Cardiac muscle cell (in vitro differentiated cells and primary cell): ENCODE results near the gene TAF1A. TPM values are rescaled to one million over a fixed set of nuclear protein-coding genes. Genes with fewer than 3 reads are reported as not detected.

Source experiments
- DNase-seq, 2 donors: peaks; one replicate each; pipeline versions ENCODE4 v3.0.0 to v3.0.0-alpha.2; 2010 to 2017; ENCODE audit warnings: low read depth in 1 of 2, low spot score in 1 of 2
- H3K27ac ChIP-seq: fragments of 200-600 bp; sonication (generic); 2 replicates; pipeline ENCODE4 v1.5.1; 2016
- H3K27me3 ChIP-seq: fragments of 200-600 bp; sonication (generic); 2 replicates; pipeline ENCODE4 v1.6.0; 2016; ENCODE audit warnings: control low read depth
- H3K36me3 ChIP-seq: fragments of 200-600 bp; sonication (generic); 2 replicates; pipeline ENCODE4 v1.5.1; 2016; ENCODE audit warnings: control low read depth
- H3K4me1 ChIP-seq: fragments of 200-600 bp; sonication (generic); 2 replicates; pipeline ENCODE4 v1.8.1; 2017; ENCODE audit warnings: low read depth, mild to moderate bottlenecking, mixed run types
- H3K4me3 ChIP-seq: fragments of 200-600 bp; sonication (generic); 2 replicates; pipeline ENCODE4 v1.5.1; 2016; ENCODE audit warnings: mild to moderate bottlenecking
- H3K9me3 ChIP-seq: fragments of 200-600 bp; sonication (generic); 2 replicates; pipeline ENCODE4 v1.5.1; 2017; ENCODE audit warnings: low read depth, mild to moderate bottlenecking, control low read depth
- CTCF ChIP-seq: IDR thresholded peaks from 2 replicates; pipeline ENCODE4 v1.5.1; 2012; ENCODE audit warnings: low read depth, mild to moderate bottlenecking, low read length
- polyA plus RNA-seq: library from polyadenylated mRNA; unstranded; fragments of >200 nt; fragmentation: Nextera tagmentation; extraction: Ambion mirVana; gene quantifications from 2 replicates; pipeline ENCODE4 v1.2.1, GENCODE V29; 2016
- total RNA-seq: library from RNA; depleted of rRNA; stranded (reverse); fragments of >200 nt; gene quantifications from 2 replicates; pipeline ENCODE4 v1.2.3, GENCODE V29; 2016

Gene TAF1A
- total and polyA plus RNA-seq, 2 experiments from 2014 or later: 3.9 to 5.0 TPM

DNA sequence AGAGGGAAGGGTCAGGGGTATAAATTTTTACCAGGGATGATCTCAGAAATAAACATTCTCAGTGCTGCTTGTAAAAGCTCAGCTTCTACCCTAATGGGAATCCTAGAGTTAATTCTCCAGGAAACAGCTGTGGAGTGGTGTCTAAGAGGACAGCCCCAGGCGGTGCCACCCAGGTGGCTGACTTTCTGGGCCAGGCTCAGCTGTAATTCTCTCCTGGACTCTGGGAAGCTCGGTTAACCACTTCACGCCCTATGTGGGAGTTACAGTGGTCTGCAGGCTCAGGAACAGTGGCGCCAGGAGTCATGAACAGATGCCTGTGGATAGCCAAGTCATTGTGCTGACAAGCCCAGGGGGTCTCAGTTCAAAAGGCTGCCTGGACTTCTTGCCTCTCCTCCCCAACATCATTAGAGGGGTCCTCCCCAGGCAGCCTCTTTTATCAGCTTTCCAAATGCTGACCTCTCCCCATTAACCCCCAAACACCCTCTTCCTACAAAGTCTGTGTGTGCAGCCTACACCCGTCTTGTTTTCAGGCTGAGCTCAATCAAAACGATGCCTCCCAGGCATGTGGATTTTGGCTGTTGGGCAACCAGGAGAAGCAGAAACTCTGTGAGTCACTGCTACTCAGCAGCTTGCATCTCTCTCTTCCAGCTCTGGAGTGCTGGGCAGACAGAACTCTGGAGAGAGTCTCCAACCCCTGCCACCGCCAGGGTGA, 43.0 kb downstream of the TAF1A start:
- no peak overlapping the region for H3K27ac ChIP-seq
- peak; percentile 3 to 82 for DNase-seq
- H3K4me1 ChIP-seq: peaks cover 9% of the 10 kb centered on the region

GRCh38 chr1:222546091-222546490, 43.6 kb downstream of the TAF1A start:
- no peaks in the 10 kb centered on the region for H3K27me3 ChIP-seq

More for the DNA sequence above, 43.0 kb downstream of the TAF1A start:
- H3K4me3 ChIP-seq: no peak overlapping the region
- no peak for TF ChIP-seq CTCF
- no peaks in the 10 kb centered on the region for H3K9me3 ChIP-seq
- no peaks in the 10 kb centered on the region for H3K36me3 ChIP-seq
- H3K27me3 ChIP-seq: no peaks in the 10 kb centered on the region

DNA sequence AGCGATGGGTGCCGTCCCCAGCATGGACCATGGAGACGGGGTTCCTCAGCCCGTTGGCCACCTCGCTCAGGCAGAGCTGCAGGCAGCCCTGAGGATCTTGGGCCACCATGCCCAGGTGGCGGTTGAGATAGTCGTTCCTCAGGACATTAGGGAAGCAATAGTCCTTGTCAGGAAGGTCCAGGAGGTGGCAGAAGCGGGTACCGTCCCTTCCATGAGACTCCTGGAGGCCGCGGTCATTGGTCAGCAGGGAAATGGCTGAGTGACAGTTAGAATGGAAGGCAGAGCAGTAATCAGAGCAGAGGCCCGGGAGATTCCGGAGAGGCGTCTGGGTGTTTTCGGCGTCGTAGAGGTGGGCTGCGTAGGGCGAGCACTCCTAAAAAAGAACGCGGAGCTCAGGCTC, 45.9 kb downstream of the TAF1A start:
- H3K27me3 ChIP-seq: no peaks in the 10 kb centered on the region
- no peak for DNase-seq
- H3K4me3 ChIP-seq: no peak overlapping the region
- no peak overlapping the region for H3K27ac ChIP-seq
- TF ChIP-seq CTCF: no peak
- H3K9me3 ChIP-seq: no peaks in the 10 kb centered on the region
- H3K36me3 ChIP-seq: no peaks in the 10 kb centered on the region
- peaks cover 9% of the 10 kb centered on the region for H3K4me1 ChIP-seq

More at GRCh38 chr1:222546091-222546490, 43.6 kb downstream of the TAF1A start:
- H3K36me3 ChIP-seq: no peaks in the 10 kb centered on the region
- no peak for DNase-seq
- H3K4me3 ChIP-seq: no peak overlapping the region
- peaks cover 9% of the 10 kb centered on the region for H3K4me1 ChIP-seq
- no peak for TF ChIP-seq CTCF
- H3K27ac ChIP-seq: no peak overlapping the region
- no peaks in the 10 kb centered on the region for H3K9me3 ChIP-seq

GRCh38 chr1:222540598-222540995, 49.1 kb downstream of the TAF1A start:
- Histone ChIP-seq H3K36me3 (no peaks in the 10 kb centered on the region), H3K4me1 (peaks cover 9% of the 10 kb centered on the region), H3K27me3 (no peaks in the 10 kb centered on the region), H3K4me3 (no peak overlapping the region), H3K9me3 (no peaks in the 10 kb centered on the region), H3K27ac (no peak overlapping the region)
- no peak for DNase-seq
- no peak for TF ChIP-seq CTCF

GRCh38 chr1:222539951-222540597, 49.7 kb downstream of the TAF1A start:
- TF ChIP-seq CTCF: no peak
- no peak for DNase-seq
- H3K27ac ChIP-seq: no peak overlapping the region
- no peaks in the 10 kb centered on the region for H3K9me3 ChIP-seq
- H3K4me3 ChIP-seq: no peak overlapping the region
- H3K4me1 ChIP-seq: peaks cover 6% of the 10 kb centered on the region
- H3K36me3 ChIP-seq: no peaks in the 10 kb centered on the region
- no peaks in the 10 kb centered on the region for H3K27me3 ChIP-seq
